ENCODE data around the gene THBS4. TPM values are rescaled to one million over a fixed set of nuclear protein-coding genes. Genes with fewer than 3 reads are reported as not detected.

The THBS4 gene
- total RNA-seq, 4 donors from 2014 or later, result 25.6 to 119 (median 30.6) TPM

- intact Hi-C loops (cut with DNase I), result no loop called here
- no peak for DNase-seq (ENCODE audit: extremely low spot score)
- no peaks in the 10 kb centered on the region for H3K36me3 ChIP-seq
- 93% methylated on average over 5 of the region's 5 CpGs for WGBS
- H3K4me3 ChIP-seq, result no peak overlapping the region
- H3K9me3 ChIP-seq, result no peaks in the 10 kb centered on the region
- H3K27me3 ChIP-seq, result no peaks in the 10 kb centered on the region
- TF ChIP-seq POLR2AphosphoS5 (IDR thresholded peaks at IDR 0.05) (no peak), POLR2A (IDR thresholded peaks at IDR 0.05; ENCODE audit: low read depth) (no peak), CTCF (IDR thresholded peaks at IDR 0.05) (no peak), EP300 (IDR thresholded peaks at IDR 0.05) (no peak)
- no peak overlapping the region for H3K27ac ChIP-seq (replicated peaks in 1 of 4)
- no peaks in the 10 kb centered on the region for H3K4me1 ChIP-seq
Measured at GRCh38 chr5:80054682-80055081, 19.5 kb downstream of the THBS4 start.

- H3K36me3 ChIP-seq, result no peaks in the 10 kb centered on the region
- WGBS, result 75% methylated on average over 11 of the region's 11 CpGs
- H3K4me1 ChIP-seq, result no peaks in the 10 kb centered on the region
- H3K27me3 ChIP-seq, result no peaks in the 10 kb centered on the region
- intact Hi-C loops (cut with DNase I), result no loop called here
- DNase-seq (ENCODE audit: extremely low spot score), result no peak
- TF ChIP-seq CTCF (IDR thresholded peaks at IDR 0.05) (no peak), POLR2AphosphoS5 (IDR thresholded peaks at IDR 0.05) (no peak), EP300 (IDR thresholded peaks at IDR 0.05) (no peak), POLR2A (IDR thresholded peaks at IDR 0.05; ENCODE audit: low read depth) (no peak)
- H3K4me3 ChIP-seq, result no peak overlapping the region
- H3K9me3 ChIP-seq, result no peaks in the 10 kb centered on the region
- H3K27ac ChIP-seq (replicated peaks in 1 of 4), result no peak overlapping the region
Measured at GRCh38 chr5:80055491-80056170, 20.5 kb downstream of the THBS4 start.

DNA sequence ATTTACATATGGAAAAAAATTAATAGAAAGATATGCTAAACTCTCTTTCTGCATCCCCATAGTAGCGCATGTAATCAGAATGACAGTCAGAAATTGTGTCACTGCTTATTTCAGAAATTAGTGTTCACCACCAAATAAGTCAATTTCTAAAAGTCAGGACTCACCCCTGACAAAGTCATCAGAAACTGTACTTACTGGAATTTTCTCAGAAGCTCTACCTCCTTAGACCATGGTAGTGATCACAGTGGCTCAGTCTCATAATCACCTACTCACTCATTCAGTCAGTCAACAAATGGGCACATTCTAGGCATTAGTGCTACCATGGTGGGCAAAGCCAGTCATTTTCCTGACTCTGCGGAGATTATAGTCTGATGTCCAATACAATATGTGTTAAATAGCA lies 22.0 kb downstream of the THBS4 start:
- no peak for DNase-seq (ENCODE audit: extremely low spot score)
- Histone ChIP-seq H3K9me3 (no peaks in the 10 kb centered on the region), H3K27ac (replicated peaks in 1 of 4) (no peak overlapping the region), H3K27me3 (no peaks in the 10 kb centered on the region), H3K4me1 (no peaks in the 10 kb centered on the region), H3K4me3 (no peak overlapping the region), H3K36me3 (no peaks in the 10 kb centered on the region)
- no peak for TF ChIP-seq EP300 (IDR thresholded peaks at IDR 0.05)
- TF ChIP-seq CTCF (IDR thresholded peaks at IDR 0.05), result no peak
- TF ChIP-seq POLR2A (IDR thresholded peaks at IDR 0.05; ENCODE audit: low read depth), result no peak
- TF ChIP-seq POLR2AphosphoS5 (IDR thresholded peaks at IDR 0.05), result no peak
- WGBS, result 95% methylated on average over 2 of the region's 2 CpGs
- intact Hi-C loops (cut with DNase I), result no loop called here

- Histone ChIP-seq H3K27me3 (no peaks in the 10 kb centered on the region), H3K4me1 (no peaks in the 10 kb centered on the region), H3K9me3 (no peaks in the 10 kb centered on the region), H3K27ac (replicated peaks in 1 of 4) (no peak overlapping the region), H3K36me3 (no peaks in the 10 kb centered on the region), H3K4me3 (no peak overlapping the region)
- intact Hi-C loops (cut with DNase I), result no loop called here
- DNase-seq (ENCODE audit: extremely low spot score), result no peak
- whole genome bisulfite sequencing, result 76% methylated on average over 2 of the region's 2 CpGs
- TF ChIP-seq POLR2A (IDR thresholded peaks at IDR 0.05; ENCODE audit: low read depth) (no peak), EP300 (IDR thresholded peaks at IDR 0.05) (no peak), CTCF (IDR thresholded peaks at IDR 0.05) (no peak), POLR2AphosphoS5 (IDR thresholded peaks at IDR 0.05) (no peak)
Measured at GRCh38 chr5:80057921-80058320, 22.8 kb downstream of the THBS4 start.
